Measurements from ENCODE around the gene VWA8. TPM values are rescaled to one million over a fixed set of nuclear protein-coding genes. Genes with fewer than 3 reads are reported as not detected.

Gene VWA8
- total and polyA plus RNA-seq, 2 of the 8 experiments (the other 6 are each of a cell fraction or from before 2014, with no cell fraction given): 5.9 to 19.6 TPM

GRCh38 chr13:41740479-41740878 lies 220.4 kb downstream of the VWA8 start (continued):
- TF ChIP-seq CHD7 (IDR thresholded peaks at IDR 0.05; ENCODE audit: insufficient replicate concordance, low read length) (no peak), TEAD4 (IDR thresholded peaks at IDR 0.05; ENCODE audit: low read depth, low read length) (no peak), CTCF (IDR thresholded peaks at IDR 0.05; ENCODE audit: control extremely low read depth in 1 of 3, insufficient read depth in 1 of 3, low read depth in 1 of 3, low read length in 3 of 3) (no peak), CREB1 (IDR thresholded peaks at IDR 0.05) (no peak), TCF12 (IDR thresholded peaks at IDR 0.05; ENCODE audit: low read depth, low read length) (no peak), MAFK (IDR thresholded peaks at IDR 0.05; ENCODE audit: low read depth, low read length) (no peak), USF2 (IDR thresholded peaks at IDR 0.05; ENCODE audit: low read length) (no peak), MAX (IDR thresholded peaks at IDR 0.05) (no peak)
